Aorta (tissue), 5 donors: ENCODE data around the gene ISG15. TPM values are rescaled to one million over a fixed set of nuclear protein-coding genes. Genes with fewer than 3 reads are reported as not detected.

ENCODE experiments used
- ATAC-seq: fragments of 200-7000 bp; cut with Tn5 transposase; one replicate; pipeline ENCODE4 v1.9.1; 2022; ENCODE audit warnings: moderate library complexity; ENCODE audit not compliant: low FRiP score
- DNase-seq, 2 donors: peaks; one replicate each; pipeline ENCODE4 v3.0.0-alpha.2; 2020
- H3K27ac ChIP-seq, 2 donors: one replicate each; pipeline ENCODE4 v1.5.1; 2013; ENCODE audit warnings: low read length in 2 of 2, mild to moderate bottlenecking in 2 of 2, moderate library complexity in 2 of 2, control low read depth in 1 of 2, inconsistent platforms in 1 of 2, low read depth in 1 of 2
- H3K27me3 ChIP-seq, 2 donors: one replicate each; pipeline ENCODE4 v1.6.1; 2013; ENCODE audit warnings: control low read depth in 1 of 2, low read length in 1 of 2, mild to moderate bottlenecking in 1 of 2, moderate library complexity in 1 of 2; ENCODE audit not compliant: insufficient read depth in 2 of 2, control insufficient read depth in 1 of 2
- H3K36me3 ChIP-seq, 2 donors: one replicate each; pipeline ENCODE4 v1.6.1; 2013; ENCODE audit warnings: control low read depth in 1 of 2, low read length in 1 of 2, mild to moderate bottlenecking in 1 of 2; ENCODE audit not compliant: insufficient read depth in 2 of 2, control insufficient read depth in 1 of 2
- H3K4me1 ChIP-seq, 2 donors: one replicate each; pipeline ENCODE4 v1.6.1; 2013; ENCODE audit warnings: low read length in 2 of 2, control low read depth in 1 of 2, mild to moderate bottlenecking in 1 of 2, moderate library complexity in 1 of 2; ENCODE audit not compliant: insufficient read depth in 2 of 2, control insufficient read depth in 1 of 2
- H3K4me3 ChIP-seq, 2 donors: one replicate each; pipeline ENCODE4 v1.5.1; 2013; ENCODE audit warnings: low read length in 2 of 2, control low read depth in 1 of 2, mild to moderate bottlenecking in 1 of 2
- H3K9me3 ChIP-seq: one replicate; pipeline ENCODE4 v1.6.1; 2013; ENCODE audit warnings: mild to moderate bottlenecking, low read length; ENCODE audit not compliant: control insufficient read depth
- WGBS, 2 donors: extraction: QIAGEN DNeasy Blood & Tissue Kit; methylation state at CpG; one replicate each; pipeline ENCODE4 v1.1.7; 2013; 5-methylcytosine and 5-hydroxymethylcytosine counted together
- intact Hi-C, 2 donors: fragments of 100-400 bp; cut with DNase I; formaldehyde crosslinking; loops; one replicate each; pipeline versions ENCODE4 v1.14.2 to v1.15.0; 2022
- polyA plus RNA-seq, 2 donors: library from polyadenylated mRNA; stranded (reverse); fragments of 200-250 nt; gene quantifications; one replicate each; pipeline ENCODE4 v1.2.3, GENCODE V29; 2013
- total RNA-seq, 2 donors: library from RNA; stranded (reverse); fragmentation: NEBNext Ultra II Directional; extraction: Animal tissue kit (Norgen Biotek cat#: 25700); gene quantifications; one replicate each; pipeline ENCODE4 v1.2.1, GENCODE V29; 2021
- donor health status: healthy with polysubstance abuse.
- donor health status: Bipolar disorder and iron deficiency.
- donor health status: DM: no; HTN: no; CAD: no.
- donor health status: DM: no; HTN: no; CAD: no.
- donor health status: DM: yes; HTN: yes; CAD: no.

Gene ISG15
- total and polyA plus RNA-seq, 4 donors: 34.4 to 104 (median 60.2) TPM

DNA sequence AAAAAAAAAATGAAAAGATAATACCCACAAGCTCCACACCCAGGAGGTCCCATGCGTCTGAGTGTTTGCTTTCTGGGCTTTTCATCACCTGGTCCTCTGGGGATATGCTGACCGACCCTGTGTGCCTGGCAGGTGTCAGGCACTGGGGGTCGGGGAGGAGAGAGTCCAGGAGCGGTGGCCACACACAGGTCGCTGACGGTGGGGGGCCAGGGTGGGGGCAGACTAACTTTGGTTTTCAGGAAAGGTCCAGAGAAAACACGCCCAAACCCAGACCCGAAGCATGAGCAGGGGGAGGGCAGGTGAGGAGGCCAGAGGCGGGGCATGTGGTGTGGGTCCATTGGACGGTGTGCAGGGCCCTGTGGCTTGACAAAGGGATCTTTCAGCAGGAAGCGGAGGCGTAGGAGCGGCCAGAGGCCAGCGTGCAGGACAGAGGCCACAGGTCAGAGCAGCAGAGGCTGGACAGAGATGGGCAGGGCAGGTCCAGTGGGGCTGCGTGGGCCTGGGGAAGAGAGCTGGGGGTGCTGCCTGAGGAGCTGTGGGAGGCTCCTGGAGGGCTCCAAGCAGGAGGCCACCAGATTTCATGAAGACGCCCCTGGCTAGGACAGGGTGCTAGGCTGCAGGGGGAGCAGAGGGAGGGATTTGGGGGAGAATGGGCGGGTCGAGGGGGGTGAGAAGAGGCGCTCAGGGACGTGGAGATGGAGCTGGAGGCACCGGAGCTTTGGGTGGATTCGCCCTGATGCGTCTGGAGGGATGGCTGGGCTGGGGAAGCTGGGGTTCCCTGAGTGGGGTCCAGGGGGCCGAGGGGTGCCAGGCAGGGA is 45.0 kb downstream of the ISG15 start:
- WGBS, 2 donors: 17 to 20% methylated on average over 24 of the region's 24 CpGs
- DNase-seq (no peak), ATAC-seq (no peak)
- Histone ChIP-seq H3K9me3 (no peaks in the 10 kb centered on the region), H3K27me3 (no peaks in the 10 kb centered on the region), H3K4me1 (no peaks in the 10 kb centered on the region), H3K36me3 (no peaks in the 10 kb centered on the region), H3K27ac (no peak overlapping the region), H3K4me3 (no peak overlapping the region)
- intact Hi-C loops: loop anchor here in 1 of 2 donors (5.0 kb wide), 1 partner anchor 36 kb away; the partner anchor contains the start of gene AGRN

DNA sequence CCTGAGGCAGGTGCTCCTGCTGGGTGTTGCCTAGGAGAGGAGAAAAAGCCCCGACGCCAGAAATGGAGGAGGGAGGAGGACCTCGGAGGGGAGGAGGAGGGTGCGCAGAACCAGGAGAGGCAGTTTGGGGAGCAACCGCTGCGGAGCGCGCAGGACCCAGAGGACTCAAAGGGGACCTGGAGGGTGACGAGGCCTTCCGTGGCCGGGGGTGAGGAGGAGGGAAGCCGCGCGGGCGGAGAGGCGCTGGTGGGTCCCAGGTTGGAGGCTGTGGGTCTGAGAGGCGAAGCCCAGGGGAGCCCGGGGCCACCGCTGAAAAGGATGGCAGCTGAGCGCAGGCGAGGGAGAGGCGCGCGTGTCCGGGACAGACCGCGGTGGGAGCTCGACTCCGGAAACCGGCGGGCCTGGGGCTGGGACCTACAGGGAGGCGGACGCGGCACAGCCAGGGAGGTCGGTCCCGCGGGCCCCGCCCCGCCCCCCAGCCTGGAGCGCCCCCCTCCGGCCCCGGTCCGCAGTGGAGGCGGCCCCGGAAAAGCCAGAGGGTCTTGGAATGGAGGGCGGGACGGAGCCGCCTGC is 45.7 kb downstream of the ISG15 start:
- WGBS, 2 donors: 0 to 1% methylated on average over 33 to 48 of the region's 48 CpGs
- peak overlapping the region; percentile 28 to 52 for H3K4me3 ChIP-seq
- DNase-seq (no peak), ATAC-seq (no peak)
- no peaks in the 10 kb centered on the region for H3K27me3 ChIP-seq
- no peaks in the 10 kb centered on the region for H3K4me1 ChIP-seq
- no peaks in the 10 kb centered on the region for H3K9me3 ChIP-seq
- intact Hi-C loops: loop anchor here in 1 of 2 donors (5.0 kb wide), 1 partner anchor 37 kb away; the partner anchor contains the start of gene AGRN
- no peaks in the 10 kb centered on the region for H3K36me3 ChIP-seq
- no peak overlapping the region for H3K27ac ChIP-seq

DNA sequence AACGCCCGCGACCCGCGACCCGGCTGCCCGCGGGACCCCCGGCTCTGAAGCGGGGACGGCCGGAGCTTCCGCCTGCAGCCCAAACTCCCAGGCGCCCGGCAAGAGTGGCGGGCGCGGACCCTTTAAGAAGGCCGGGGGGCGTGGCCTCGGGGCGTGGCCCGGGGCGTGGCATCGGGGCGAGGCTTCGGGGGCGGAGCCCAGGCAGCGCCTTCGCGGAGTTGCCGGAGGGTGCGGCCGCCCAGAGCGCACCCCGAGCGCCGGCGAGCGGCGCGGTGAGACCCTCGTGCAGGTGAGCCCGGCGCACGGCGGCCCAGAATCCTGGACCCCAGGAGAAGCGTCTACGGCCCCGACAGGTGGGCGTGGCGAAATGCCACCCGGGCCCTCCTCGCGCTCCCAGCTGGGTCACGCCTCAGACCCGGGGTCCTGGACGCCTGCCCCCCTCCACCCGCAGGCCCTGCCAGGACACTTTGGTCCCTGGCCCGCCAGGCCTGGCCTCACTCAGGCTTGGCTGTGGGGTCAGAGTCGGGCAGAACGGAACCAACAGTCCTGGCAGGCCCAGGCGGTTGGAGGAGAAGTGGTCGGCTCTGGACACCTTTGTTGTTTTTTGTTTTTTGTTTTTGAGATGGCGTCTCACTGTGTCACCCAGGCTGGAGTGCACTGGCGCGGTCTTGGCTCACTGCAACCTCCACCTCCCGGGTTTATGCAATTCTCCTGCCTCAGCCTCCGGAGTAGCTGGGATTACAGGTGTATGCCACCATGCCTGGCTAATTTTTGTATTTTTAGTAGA is 46.4 kb downstream of the ISG15 start:
- Histone ChIP-seq H3K27ac (no peak overlapping the region), H3K9me3 (no peaks in the 10 kb centered on the region), H3K36me3 (no peaks in the 10 kb centered on the region), H3K27me3 (no peaks in the 10 kb centered on the region), H3K4me1 (no peaks in the 10 kb centered on the region), H3K4me3 (peak overlapping the region; percentile 28 to 52)
- intact Hi-C loops: loop anchor here in 1 of 2 donors (5.0 to 10.0 kb wide), 2 partner anchors 37 to 155 kb away; partner anchors contain the start of gene AGRN
- DNase-seq (peak; percentile 90 to 95), ATAC-seq (peak; percentile 76)
- 3 to 5% methylated on average over 40 to 69 of the region's 69 CpGs for WGBS, 2 donors

DNA sequence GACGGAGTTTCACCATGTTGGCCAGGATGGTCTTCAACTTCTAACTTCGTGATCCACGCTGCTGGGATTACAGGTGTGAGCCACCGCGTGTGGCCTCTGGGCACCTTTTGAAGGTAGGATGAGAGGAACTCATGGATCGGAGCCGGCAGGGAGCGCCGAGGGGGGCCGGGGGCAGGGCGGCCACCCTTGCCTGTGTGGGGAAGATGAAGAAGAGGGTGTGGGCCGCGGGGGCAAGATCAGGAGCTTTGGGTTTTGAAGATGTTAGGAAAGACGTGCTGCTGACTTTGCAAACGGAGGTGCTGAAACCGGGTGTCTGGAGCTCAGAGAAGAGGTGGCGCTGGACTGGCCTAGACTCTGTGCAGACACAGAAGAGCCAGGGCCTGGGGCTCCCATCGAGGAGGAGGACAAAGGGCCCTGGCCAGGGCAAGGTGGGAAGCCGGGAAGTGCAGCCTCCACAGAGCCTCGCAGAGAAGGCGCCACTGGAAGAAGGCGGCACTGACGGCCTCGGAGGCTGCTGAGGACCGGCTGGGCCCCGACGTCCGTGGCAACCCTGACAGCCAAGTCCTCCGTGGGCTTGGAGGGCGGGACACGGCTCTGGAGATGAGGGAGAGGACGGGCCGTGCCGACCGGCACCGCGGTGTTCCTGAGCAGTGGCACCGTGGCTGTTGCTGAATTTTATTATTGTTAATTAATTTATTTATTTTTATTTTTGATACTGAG is 47.1 kb downstream of the ISG15 start:
- no peaks in the 10 kb centered on the region for H3K36me3 ChIP-seq
- no peaks in the 10 kb centered on the region for H3K9me3 ChIP-seq
- H3K27me3 ChIP-seq: no peaks in the 10 kb centered on the region
- no peak overlapping the region for H3K4me3 ChIP-seq
- no peak overlapping the region for H3K27ac ChIP-seq
- no peak for ATAC-seq
- H3K4me1 ChIP-seq: no peaks in the 10 kb centered on the region
- intact Hi-C loops: loop anchor here in 1 of 2 donors (10.0 kb wide), 1 partner anchor 156 kb away; no protein-coding TSS in a partner anchor
- 55 to 56% methylated on average over 35 to 38 of the region's 38 CpGs for WGBS, 2 donors
- no peak for DNase-seq

DNA sequence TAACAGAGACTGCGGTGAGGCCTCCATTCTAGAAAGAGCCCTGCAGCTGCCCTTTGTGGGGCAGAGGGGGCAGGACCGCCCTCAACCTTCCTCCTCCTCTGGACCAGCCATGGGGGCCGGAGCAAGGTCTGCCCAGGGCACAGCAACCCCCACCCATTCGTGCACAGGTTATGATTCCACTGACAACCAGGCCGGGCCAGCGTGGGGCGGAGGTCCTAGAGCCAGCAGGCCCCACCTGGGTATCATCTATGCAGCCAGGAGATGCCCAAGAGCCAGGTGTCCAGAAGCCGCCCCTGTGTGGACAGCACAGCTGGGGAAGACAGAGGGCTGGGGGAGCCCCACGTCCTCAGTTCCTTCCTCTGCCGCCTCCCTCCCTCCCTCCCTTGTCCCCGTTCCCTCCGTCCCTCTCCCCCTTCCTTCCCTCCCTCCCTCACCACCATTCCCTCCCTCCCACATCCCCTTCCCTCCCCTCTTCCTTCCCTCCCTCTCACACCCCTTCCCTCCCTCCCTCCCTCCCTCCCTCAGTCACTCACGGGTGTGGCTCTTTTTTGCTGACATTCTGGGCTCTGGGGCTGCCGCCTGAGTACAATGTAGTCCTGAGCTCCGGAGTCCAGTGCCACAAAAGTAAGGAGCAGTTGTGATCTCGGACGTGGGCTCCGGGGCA is 48.5 kb downstream of the ISG15 start:
- Histone ChIP-seq H3K4me3 (no peak overlapping the region), H3K9me3 (no peaks in the 10 kb centered on the region), H3K4me1 (no peaks in the 10 kb centered on the region), H3K36me3 (no peaks in the 10 kb centered on the region), H3K27ac (no peak overlapping the region), H3K27me3 (no peaks in the 10 kb centered on the region)
- intact Hi-C loops: loop anchor here in 1 of 2 donors (2.0 to 10.0 kb wide), 2 partner anchors 77 to 157 kb away; no protein-coding TSS in a partner anchor
- ATAC-seq (no peak), DNase-seq (no peak)
- WGBS, 2 donors: 57 to 59% methylated on average over 13 to 16 of the region's 18 CpGs

DNA sequence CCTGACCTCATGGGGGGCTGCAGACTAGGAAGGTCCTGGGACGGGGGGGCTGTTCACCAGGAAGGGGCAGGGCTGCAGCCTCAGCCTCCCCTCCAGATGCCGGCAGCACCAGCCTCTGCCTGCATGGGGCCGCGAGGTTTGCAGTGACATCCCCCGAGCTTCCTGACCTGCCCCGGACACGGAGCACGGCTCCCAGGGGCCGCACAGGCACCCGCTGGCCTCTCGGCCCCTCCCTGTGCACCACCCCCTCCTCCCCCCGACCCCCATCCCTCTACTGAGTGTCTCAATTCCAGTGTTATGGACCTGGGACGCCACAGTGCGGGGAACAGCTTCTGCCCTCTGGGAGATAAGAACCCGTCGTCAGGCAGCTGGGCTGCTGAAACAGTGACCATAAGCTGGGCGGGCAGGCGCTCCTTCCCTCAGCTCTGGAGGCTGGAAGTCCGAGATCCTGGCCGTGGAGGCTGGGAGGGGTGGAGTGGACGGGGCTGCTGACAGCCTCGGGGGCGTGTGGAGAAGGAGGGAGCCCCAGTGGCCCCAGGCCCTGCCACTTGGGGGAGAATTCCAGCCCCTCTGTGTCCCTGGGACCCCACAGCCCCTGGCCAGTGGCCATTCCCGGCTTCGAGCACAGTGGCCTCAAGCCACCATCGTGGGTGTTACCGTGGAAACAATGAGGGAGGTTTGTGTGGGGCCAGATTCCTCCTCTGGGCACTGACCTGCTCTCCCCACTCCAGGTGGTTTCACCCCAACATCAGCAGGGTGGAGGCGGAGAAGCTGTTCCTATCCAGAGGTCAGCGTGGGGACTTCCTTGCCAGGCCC is 49.3 kb downstream of the ISG15 start:
- intact Hi-C loops: loop anchor here in 1 of 2 donors (2.0 to 10.0 kb wide), 2 partner anchors 78 to 158 kb away; no protein-coding TSS in a partner anchor
- WGBS, 2 donors: 25 to 26% methylated on average over 27 to 29 of the region's 29 CpGs
- H3K9me3 ChIP-seq: no peaks in the 10 kb centered on the region

DNA sequence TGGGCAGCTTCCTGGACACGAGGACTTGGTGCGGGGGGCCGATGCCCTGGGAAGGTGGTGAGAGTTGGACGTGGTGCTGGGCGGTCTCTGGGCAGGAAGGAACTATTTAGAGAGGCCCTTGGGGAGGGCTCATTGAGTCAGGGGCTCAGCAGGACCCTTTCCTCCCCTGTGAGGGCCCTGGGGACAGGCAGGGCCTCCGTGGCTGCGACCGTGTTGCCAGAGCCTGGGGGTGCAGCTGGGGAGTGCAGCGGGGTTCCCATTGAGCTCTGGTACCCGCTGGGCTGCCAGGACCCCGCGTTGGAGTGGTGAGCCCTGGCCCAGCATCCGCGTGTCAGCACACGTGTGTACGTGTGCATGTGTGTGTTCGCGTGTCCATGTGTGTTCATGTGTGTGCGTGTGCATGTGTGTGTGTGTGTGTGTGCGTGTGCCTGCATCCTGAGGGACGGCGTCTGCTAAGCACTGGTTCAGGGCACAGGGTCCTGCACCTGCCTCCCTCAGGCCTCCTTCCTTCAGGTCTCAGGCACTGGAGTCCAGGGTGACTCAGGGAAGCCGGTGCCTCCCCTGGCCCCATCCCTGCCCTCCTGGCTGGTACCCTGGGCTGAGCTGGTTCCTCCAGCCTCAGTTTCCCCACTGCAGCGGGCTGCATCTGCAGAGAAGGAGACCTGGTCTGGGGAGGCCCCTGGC is 50.1 kb downstream of the ISG15 start:
- ATAC-seq: no peak
- intact Hi-C loops: loop anchor here in 1 of 2 donors (2.0 to 10.0 kb wide), 2 partner anchors 79 to 159 kb away; no protein-coding TSS in a partner anchor
- 74 to 80% methylated on average over 24 of the region's 24 CpGs for WGBS, 2 donors
- Histone ChIP-seq H3K36me3 (no peaks in the 10 kb centered on the region), H3K9me3 (no peaks in the 10 kb centered on the region), H3K4me1 (no peaks in the 10 kb centered on the region), H3K27me3 (no peaks in the 10 kb centered on the region), H3K27ac (no peak overlapping the region), H3K4me3 (no peak overlapping the region)
- DNase-seq: no peak

More for the DNA sequence above, 49.3 kb downstream of the ISG15 start:
- Histone ChIP-seq H3K27me3 (no peaks in the 10 kb centered on the region), H3K4me1 (no peaks in the 10 kb centered on the region), H3K4me3 (no peak overlapping the region), H3K27ac (no peak overlapping the region), H3K36me3 (no peaks in the 10 kb centered on the region)
- no peak for DNase-seq
- no peak for ATAC-seq
